ENCODE data around the gene GPR137B.
"Not testable (repeated sequence)": the region's sequence is repeated elsewhere in the genome, so short reads cannot be mapped to it uniquely, and the experiment has no call there.

Gene GPR137B

GRCh38 chr1:236142253-236143103 is at the start of gene GPR137B:
GPR137B (plus strand) TSS chr1:236142539; CDS start chr1:236142623, 84 bp downstream.
- DNase-seq: no peak

GRCh38 chr1:236092899-236093298 is 49.4 kb upstream of the GPR137B start:
- no peak for DNase-seq

DNA sequence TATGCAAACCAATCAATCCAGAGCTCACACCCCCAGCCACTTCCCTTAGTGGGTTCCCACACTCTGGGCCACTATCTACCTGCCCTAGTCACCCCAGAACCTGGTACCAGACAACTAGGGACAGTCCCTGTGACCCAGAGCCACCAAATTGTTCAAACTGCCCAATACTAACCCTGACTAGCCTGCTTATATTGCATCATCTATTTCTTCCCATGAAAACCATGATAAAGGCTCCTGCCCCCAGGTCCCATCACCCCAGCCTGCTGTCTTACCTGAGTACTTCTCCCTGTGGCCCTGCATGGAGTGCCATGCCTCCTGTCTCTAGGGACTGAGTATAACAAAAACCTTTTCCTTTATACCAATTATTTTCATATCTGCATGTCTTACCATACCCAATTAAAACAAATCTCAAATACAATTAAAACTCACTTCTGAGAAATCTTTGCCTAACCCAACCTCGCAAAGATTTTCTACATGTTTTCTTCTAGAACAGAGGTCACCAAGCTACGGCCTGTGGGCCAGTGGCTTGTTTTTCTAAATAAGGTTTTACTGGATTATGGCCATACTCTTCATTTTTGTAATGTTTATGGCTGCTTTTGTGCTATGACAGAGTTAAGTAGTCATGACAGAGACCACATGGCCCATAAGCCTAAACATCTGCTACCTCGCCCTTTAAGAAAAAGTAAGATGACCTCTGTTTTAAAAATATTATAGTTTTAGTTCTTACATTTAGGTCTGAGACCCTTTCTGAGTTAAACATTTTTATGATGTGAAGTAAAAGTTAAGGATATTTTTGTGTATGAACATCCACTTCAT is 46.4 kb upstream of the GPR137B start:
- no peak for DNase-seq

- not testable (repeated sequence) for DNase-seq
These were observed 45.5 kb upstream of the GPR137B start for GRCh38 chr1:236096660-236097482.

- DNase-seq: no peak
These were observed 44.1 kb upstream of the GPR137B start for GRCh38 chr1:236098267-236098666.

DNA sequence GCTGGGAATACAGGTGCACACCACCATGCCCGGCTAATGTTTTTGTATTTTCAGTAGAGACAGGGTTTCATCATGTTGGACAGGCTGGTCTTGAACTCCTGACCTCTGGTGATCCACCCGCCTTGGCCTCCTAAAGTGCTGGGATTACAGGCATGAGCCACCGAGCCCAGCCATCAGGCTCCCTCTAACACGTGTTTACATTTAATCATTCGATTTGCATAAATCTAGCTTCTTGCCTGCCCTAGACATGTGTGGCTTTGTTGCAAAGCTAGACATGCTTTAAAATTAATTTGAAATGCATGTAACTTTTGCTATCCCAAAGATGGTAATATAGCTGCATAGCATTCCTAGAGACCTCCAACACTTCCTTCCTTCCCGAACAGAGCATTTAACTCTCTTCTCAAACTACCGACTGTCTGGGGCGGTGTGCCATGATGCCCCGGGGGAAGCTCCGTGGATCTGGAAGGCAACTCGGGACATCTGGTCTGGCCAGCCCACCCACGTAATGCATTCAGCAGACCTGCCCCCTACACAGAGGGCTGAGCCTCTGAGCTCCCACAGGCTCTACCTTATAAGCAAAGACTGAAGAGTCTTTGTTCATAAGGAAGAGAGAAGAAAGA is 42.9 kb upstream of the GPR137B start:
- no peak for DNase-seq

DNA sequence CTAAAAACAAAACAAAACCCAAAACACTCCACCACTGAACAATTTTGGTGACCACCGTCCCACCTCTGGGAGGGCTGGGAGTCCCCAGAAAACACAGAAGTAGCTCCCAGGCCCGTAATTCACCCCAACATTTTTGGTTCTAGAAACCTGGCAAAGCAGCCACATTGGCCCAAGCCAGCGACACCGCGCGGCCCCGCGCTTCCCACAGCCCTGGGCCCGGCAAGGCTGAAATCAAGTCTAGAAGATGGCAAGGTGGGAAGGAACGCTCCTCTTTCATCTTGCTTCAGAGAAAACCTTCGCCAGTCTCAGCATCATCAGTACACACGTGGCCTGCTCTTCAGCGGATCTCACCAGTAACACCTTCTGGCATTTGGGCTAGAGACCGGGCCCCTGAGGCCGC is 41.5 kb upstream of the GPR137B start:
- no peak for DNase-seq

GRCh38 chr1:236101233-236102200 is 40.8 kb upstream of the GPR137B start:
- DNase-seq: no peak

DNA sequence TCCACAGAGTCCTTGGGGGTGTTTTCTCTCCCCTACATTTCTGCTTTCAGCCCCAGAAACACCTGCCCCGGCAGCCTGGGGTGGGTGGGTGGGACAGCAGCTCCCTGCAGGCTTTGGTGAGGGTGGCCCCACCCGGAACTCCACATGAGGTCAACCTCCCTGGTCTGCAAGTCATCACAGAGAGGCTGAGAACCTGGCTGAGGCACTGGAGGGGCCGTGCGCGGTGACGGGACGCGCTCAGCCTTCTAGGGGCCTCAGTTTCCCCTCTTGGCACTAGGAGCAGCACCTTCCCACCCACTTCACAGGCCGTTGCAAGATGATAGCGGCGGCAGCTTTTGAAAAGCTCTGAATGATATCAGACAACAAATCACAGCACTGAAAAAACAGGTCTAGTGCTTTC is 39.7 kb upstream of the GPR137B start:
- no peak for DNase-seq

DNA sequence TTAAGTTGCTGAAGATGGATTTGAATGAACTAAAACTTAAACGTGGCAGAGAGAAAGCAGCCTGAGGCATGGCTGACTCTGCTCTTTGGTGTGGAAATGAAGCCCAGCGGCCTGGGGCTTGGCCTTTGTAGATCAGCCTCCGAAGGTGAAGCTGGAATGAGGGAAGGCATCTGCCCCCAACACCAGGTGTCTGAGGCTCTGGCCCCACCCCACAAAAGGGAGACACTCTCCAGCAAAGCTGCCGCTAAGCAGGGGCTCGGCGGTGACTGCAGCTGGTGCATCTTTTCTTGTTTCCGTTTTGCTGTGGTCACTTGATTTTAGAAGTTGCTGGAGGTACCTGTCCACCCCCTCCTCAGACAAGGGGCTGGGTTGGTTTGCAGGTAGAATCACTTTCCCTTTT is 39.3 kb upstream of the GPR137B start:
- DNase-seq: no peak

- peak; percentile 35 for DNase-seq
These were observed 38.6 kb upstream of the GPR137B start for GRCh38 chr1:236103646-236104218.

GRCh38 chr1:236107121-236107907 is 35.0 kb upstream of the GPR137B start:
- DNase-seq: no peak

DNA sequence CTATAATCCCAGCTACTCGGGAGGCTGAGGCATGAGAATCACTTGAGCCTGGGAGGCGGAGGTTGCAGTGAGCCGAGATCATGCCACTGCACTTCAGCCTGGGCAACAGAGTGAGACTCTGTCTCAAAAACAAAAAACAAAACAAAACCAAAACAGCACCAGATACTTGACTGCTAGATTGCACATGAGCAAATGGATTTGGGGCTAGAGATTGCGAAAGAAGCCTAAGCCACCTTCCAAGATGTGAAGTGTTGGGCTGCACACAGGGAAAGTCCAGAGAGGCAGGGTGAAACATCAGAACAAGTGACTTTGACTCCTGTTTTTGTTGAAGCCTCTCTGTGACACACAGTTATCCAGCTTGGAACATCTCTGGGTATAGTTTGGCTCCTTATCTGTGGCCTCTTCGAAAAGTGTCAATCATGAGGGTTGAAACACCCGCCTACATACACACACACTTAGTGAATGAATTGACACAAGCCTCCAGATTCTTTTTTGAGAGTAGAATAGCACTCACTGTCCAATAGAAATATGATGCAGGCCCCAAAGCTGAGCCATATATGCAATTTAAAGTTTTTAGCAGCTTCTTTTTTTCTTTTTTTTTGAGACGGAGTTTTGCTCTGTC is 34.2 kb upstream of the GPR137B start:
- no peak for DNase-seq

- DNase-seq: no peak
These were observed 32.2 kb upstream of the GPR137B start for GRCh38 chr1:236110137-236110536.

- DNase-seq: no peak
These were observed 30.6 kb upstream of the GPR137B start for GRCh38 chr1:236111527-236112331.

DNA sequence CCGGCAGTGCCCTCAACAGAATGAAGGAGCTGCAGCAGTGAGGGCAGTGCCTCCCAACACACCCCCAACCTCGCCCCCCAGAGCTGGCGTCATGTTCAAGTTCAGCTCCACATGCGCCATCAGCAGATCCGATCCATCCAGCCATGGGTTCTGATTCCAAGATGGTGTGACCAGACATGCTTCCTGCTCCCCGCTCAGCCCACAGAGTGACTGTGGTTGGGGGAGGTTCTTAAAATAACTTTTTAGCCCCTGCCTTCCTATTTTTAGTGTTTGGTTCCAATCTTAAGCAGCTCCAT is 30.1 kb upstream of the GPR137B start:
- DNase-seq: no peak

DNA sequence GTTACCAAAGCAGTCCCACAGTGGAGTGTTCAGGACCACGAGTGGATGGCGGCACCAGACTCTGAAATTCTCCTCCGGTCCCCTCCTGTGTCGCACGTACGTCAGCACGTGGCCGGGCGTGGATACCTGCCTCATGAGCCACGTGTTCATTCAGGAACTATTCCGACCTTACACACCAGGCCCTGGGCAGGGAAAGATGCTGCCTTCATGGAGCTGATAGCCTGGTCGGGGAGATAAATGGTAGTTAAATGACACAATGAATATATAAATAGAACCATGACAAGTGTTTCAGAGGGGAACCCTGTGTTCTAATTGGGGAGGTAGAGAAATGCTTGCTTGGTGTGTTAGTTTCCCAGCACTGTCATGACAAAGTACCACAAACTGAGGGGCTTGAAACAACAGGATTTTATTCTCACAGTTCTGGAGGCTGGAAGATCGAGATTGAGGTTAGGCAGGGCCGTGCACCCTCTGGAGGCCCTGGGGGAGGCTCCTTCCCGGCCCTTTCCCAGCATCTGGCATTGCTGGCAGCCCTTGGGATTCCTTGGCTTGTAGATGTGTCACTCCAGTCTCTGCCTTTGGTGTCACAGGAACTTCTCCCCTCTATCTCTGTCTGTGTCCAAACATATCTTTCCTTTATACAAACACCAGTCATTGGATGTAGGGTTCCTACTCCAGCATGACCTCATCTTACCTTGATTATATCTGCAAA is 28.9 kb upstream of the GPR137B start:
- DNase-seq: no peak

DNA sequence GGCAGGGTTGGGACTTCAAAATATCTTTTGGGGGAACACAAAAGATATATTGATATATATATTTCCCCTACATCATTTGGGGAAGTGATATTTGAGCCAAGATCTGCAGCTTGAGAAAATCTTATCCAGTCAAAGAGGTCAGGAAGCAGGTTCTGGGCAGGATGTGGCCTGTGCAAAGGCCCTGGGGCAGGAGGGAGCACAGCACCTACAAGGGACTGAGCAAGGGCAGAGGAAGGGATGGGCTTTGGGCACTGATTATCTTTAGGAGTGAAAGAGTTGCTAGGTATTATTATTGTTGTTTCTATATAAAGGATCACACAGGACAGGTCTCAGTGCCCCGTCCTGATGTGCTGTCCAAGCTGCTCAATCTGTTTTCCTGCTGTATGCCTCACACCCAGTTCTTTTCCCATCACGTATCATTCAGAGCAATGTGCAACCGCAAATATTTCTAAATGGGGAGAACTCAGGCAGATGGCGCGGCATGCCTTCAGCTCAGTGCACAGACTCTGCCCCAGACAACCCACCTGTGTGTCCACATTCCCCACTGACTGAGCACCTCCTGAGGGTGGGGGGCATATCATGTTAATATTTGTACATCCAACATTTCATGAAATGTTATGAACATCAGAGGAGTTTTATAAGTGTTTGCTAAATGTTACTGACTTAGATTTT is 28.1 kb upstream of the GPR137B start:
- no peak for DNase-seq
